Hematopoietic multipotent progenitor cell treated with erythropoietin and hydrocortisone succinate and interleukin-3 and kit ligand, for 4 days (in vitro differentiated cells): ENCODE results near the gene MYOZ2.
"Not testable (repeated sequence)": the region's sequence is repeated elsewhere in the genome, so short reads cannot be mapped to it uniquely, and the experiment has no call there.

ENCODE experiments used
- DNase-seq: peaks from one replicate; pipeline ENCODE4 v3.0.0-alpha.2; 2015

The MYOZ2 gene

DNA sequence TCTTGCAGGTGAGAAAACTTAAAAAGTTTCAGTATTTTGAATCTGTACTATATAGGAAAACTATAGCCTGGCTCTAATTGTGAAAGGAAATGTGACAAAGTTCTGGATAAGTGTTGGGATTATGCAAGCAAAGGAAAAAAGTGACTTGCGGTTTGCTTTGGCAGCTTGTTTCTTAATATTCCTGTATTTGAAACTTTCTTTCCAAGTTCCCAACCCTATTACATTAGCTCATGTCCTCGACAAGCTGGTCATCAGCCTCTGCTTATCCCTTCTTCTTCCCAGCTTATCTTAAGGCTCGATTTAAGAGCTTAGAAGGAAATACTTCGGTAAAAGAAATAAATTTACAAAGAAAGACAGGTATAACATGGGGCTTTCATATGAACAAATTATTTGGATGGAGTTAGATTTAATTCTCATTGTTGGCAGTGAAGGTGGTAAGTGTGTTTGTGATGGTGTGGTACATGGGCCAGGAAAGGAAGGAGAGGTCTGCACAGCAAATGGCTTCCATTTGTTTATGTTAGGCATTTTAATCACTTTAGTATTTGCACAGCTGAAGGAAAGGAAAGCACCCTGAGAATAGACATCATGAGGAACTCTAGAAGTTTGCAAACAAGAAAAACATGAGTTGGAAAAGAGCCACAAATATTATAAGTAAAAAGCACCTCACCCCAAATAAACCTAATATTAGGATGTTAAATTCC lies 5.1 kb upstream of the MYOZ2 start:
- DNase-seq, result no peak

- DNase-seq, result no peak
Observed at GRCh38 chr4:119131164-119131563, 4.5 kb upstream of the MYOZ2 start.

- no peak for DNase-seq
Observed at GRCh38 chr4:119132306-119132705, 3.3 kb upstream of the MYOZ2 start.

- DNase-seq, result no peak
Observed at GRCh38 chr4:119136546-119136945, 914 bp downstream of the MYOZ2 start.

DNA sequence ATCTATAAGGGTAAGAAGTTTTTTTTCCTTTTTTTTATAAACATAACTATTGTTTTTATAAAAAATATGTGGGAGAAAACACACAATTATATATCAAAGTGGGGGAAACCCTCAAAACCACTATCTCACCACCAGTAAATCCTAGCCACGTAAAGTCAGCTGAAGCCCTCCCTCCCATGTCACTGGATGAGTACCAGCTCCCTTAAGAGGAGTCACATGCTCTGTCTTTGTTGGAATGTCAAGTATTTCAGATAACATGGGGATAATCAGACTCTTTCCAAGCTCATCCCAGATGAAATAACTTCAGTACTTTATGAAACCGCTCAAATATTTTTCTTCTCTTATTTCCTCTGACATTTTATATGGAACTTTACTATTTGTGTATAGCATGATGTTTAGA lies 2.4 kb downstream of the MYOZ2 start:
- no peak for DNase-seq

DNA sequence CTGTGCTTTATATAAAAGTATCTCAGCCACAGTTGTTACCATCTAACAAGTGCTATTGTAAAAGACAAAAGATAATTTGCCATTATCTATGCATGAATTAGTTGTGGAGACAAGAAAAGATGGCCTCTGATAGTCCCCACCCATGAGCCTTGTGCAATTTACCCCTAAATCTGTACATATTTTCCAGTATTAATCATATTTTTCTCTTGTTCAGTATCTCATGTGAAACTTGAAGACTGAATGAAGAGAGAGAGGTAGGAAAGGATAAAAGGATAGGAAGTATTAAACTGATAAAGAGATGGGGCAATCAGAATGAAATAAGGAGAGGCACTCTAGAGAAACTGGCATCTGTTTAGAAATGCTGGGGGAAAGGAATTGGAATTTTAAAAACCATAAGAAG lies 3.7 kb downstream of the MYOZ2 start:
- no peak for DNase-seq

GRCh38 chr4:119139822-119140252 lies 4.2 kb downstream of the MYOZ2 start:
- DNase-seq, result peak; percentile 44

GRCh38 chr4:119141283-119141682 lies 5.7 kb downstream of the MYOZ2 start:
- not testable (repeated sequence) for DNase-seq

DNA sequence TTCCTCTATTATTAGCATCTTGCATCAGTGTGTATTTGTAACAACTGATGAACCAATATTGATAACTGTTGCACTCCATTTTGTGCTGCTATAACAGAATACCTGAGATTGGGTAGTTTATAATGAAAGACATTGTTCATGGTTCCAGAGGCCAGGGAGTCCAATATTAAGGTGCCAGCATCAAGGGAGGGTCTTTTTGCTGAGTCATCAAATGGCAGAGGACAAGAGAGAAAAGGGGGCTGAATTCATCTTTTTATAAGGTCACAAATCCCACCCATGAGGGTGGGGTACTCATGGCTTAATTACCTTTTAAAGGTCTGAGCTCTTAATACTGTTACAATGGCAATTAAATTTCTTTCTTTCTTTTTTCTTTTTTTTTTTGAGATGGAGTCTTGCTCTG lies 7.2 kb downstream of the MYOZ2 start:
- no peak for DNase-seq

GRCh38 chr4:119143341-119143740 lies 7.7 kb downstream of the MYOZ2 start:
- DNase-seq, result not testable (repeated sequence)

DNA sequence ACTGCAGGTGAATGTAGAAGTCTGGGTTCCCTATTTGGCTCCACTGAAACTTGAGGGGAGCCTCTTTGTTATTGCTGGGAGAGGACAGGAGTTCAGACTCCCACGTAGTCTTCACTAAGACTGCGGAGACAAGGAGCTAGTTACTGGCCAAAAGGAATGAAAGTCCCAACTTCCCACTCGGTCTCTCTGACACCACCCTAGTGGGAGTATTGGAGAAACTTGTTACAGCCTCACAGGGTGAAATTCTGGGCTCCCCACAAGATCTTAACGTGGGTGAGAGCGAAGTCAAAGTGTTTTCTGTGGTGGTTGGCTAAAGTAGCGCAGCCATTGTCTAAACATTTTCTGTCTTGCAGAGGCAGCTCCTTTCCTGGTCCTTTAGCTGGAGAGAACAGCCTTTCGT lies 13.5 kb downstream of the MYOZ2 start:
- DNase-seq, result no peak

- DNase-seq, result no peak
Observed at GRCh38 chr4:119151161-119151560, 15.5 kb downstream of the MYOZ2 start.

GRCh38 chr4:119152741-119153140 lies 17.1 kb downstream of the MYOZ2 start:
- no peak for DNase-seq

- no peak for DNase-seq
Observed at GRCh38 chr4:119162174-119162573, 26.5 kb downstream of the MYOZ2 start.

- no peak for DNase-seq
Observed at GRCh38 chr4:119165767-119166166, 30.1 kb downstream of the MYOZ2 start.

DNA sequence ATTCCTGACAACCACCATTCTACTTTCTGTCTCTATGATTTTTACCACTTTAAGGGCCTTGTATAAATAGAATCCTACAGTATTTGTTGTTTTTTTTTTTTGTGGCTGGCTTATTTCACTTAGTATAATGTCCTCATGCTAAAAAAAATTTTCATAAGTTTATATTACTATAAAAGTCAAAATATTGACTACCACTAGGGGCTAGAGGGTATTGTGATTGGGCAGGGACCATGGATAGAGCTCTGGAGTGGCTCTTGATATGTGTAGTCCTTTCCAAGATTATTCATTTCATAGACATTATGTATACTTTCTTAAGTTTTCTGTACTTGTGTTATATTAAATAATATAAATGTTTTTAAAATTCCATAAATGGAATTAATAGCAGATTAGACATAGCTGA lies 34.6 kb downstream of the MYOZ2 start:
- no peak for DNase-seq

DNA sequence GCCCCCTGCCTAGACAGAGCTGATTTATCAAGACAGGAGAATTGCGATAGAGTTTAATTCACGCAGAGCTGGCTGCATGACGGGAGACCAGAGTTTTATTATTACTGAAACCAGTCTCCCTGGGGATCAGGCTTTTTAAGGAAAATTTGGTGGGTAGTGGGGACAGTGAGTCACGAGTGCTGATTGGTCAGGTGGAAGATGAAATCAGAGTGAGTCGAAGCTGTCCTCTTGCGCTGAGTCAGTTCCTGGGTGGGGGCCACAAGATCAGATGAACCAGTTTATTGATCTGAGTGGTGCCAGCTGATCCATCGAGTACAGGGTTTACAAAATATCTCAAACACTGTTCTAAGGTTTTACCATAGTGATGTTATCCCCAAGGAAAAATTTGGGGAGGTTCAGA lies 36.6 kb downstream of the MYOZ2 start:
- no peak for DNase-seq

DNA sequence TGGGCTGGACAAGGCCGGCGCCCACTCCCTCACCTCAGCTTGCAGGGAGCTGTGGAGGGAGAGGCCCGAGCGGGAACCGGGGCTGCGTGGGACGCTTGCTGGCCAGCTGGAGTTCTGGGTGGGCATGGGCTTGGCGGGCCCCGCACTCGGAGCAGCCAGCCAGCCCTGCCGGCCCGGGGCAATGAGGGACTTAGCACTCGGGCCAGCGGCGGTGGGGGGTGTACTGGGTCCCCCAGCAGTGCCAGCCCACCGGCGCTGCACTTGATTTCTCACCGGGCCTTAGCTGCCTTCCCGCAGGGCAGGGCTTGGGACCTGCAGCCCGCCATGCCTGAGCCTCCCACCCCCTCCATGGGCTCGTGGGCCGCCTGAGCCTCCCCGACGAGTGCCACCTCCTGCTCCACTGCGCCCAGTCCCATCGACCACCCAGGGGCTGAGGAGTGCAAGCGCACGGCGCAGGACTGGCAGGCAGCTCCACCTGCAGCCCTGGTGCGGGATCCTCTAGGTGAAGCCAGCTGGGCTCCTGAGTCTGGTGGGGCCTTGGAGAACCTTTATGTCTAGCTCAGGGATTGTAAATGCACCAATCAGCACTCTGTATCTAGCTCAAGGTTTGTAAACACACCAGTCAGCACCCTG lies 38.2 kb downstream of the MYOZ2 start:
- not testable (repeated sequence) for DNase-seq

- DNase-seq, result no peak
Observed at GRCh38 chr4:119179011-119179410, 43.4 kb downstream of the MYOZ2 start.

DNA sequence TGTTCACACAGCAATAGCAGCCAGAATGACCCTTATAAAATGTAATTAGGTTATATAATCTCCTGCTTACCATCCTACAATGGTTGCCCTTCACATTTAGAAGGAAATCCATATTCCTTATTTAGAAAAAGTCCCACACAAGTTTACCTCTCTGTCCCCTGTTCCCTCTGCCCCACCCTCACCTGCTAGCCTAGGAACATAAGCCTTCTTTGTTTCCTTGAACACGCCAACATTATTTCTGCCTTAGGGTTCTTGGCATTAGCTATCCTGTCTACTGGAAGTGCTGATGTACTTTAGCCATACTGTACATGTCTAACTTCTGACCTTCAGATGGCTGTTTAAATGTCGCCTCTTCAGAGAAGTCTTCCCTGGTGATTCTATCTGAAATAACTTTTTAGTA lies 48.5 kb downstream of the MYOZ2 start:
- DNase-seq, result no peak

GRCh38 chr4:119189638-119190037 lies 54.0 kb downstream of the MYOZ2 start:
- peak; percentile 37 for DNase-seq

DNA sequence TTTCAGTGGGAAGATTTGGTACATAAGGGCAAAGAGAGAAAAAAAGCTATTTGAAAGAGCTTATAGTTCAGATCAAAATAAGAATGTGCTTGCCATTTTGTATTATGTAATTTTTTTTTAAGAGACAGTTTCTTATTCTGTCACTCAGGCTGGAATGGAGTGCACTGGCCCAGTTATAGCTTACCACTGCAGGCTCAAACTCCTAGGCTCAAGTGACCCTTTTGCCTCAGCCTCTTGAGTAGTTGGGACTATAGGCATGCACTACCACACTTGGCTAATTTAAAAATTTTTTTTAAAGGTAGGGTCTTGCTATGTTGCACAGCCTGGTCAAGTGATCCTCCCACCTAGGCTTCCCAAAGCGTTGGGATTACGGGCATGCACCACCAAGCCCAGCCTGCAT lies 54.7 kb downstream of the MYOZ2 start:
- DNase-seq, result no peak

DNA sequence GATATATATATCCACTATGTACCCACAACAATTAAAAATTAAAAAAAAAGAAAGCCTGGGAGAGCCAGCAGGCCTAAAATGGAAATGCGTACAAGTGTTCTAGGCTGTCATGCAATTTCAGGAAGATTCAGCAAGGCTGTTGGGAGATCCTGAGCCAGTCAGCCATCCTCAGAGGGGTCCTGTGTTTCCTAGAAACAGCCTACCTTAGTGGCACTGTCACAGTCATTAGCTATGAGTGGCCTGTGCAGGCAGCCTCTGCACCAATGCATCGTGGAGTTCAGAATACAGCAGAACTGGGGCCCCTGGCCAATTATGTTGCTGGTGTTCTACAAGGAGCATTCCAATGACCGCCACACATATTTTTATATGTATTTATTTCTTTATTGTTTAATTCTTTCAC lies 55.9 kb downstream of the MYOZ2 start:
- DNase-seq, result no peak

DNA sequence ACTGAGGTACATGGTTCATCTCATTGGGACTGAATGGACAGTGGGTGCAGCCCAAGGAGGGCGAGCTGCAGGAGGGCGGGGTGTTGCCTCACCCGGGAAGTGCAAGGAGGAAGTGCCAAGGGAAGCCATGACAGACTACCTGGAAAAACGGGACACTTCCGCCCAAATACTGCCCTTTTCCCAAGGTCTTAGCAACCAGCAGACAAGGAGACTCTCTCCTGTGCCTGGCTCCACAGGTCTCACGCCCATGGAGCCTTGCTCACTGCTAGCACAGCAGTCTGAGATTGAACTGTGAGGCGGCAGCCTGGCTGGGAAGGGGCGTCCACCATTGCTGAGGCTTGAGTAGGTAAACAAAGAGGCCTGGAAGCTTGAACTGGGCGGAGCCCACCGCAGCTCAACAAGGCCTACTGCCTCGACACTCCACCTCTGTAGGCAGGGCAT lies 62.2 kb downstream of the MYOZ2 start:
- DNase-seq, result no peak

- no peak for DNase-seq
Observed at GRCh38 chr4:119204916-119205315, 69.3 kb downstream of the MYOZ2 start.
